ENCODE results near the gene AFAP1L2. TPM values are rescaled to one million over a fixed set of nuclear protein-coding genes. Genes with fewer than 3 reads are reported as not detected.

AFAP1L2 gene
- total RNA-seq, 1 donor from 2014 or later: 4.8 TPM

DNA sequence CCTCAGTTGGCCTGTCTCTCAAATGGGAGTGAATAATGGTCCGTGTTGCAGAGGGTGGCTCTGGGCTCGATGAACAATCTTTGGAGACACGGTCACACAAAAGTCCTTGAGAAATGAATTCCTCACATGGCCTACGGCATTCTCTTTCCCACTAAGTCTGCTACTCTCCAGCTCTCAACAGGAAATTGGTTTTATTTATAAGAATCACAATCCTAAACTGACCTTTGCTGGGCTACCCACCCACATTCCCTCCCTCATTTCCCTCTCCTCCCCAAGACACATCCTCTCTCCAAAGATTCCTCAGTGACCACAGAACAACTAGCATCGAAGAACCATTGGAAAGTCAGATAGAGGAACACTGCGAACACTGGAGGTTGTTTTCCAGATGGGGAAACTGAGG, 4.7 kb downstream of the AFAP1L2 start:
- no peak overlapping the region for H3K9ac ChIP-seq
- H3F3A ChIP-seq (ENCODE audit: low read depth): peaks cover 7% of the 10 kb centered on the region
- no peaks in the 10 kb centered on the region for H3K36me3 ChIP-seq
- no peaks in the 10 kb centered on the region for H3K9me3 ChIP-seq (ENCODE audit: low read depth)
- no peaks in the 10 kb centered on the region for H4K20me1 ChIP-seq (ENCODE audit: low read depth)
- Mint-ChIP-seq H3K27ac (no peak overlapping the region), H3K36me3 (no peaks in the 10 kb centered on the region), H3K4me3 (no peak overlapping the region), H3K27me3 (ENCODE audit: insufficient read depth, low read depth) (peaks cover 16% of the 10 kb centered on the region), H3K4me1 (peaks cover 59% of the 10 kb centered on the region), H3K9me3 (no peaks in the 10 kb centered on the region)
- no peak overlapping the region for H3K4me3 ChIP-seq
- no peak overlapping the region for H3K4me2 ChIP-seq
- no peak overlapping the region for H3K27ac ChIP-seq
- no peak overlapping the region for H2AFZ ChIP-seq (replicated peaks)
- peaks cover 10% of the 10 kb centered on the region for H3K4me1 ChIP-seq
- H3K27me3 ChIP-seq: peaks cover 45% of the 10 kb centered on the region
- H3K79me2 ChIP-seq (ENCODE audit: low read depth): no peaks in the 10 kb centered on the region
- DNase-seq (ENCODE audit: low spot score): no peak
- TF ChIP-seq CTCF (IDR thresholded peaks at IDR 0.05) (no peak), EZH2phosphoT487 (IDR thresholded peaks at IDR 0.05) (no peak), EZH2 (IDR thresholded peaks at IDR 0.05) (no peak)

DNA sequence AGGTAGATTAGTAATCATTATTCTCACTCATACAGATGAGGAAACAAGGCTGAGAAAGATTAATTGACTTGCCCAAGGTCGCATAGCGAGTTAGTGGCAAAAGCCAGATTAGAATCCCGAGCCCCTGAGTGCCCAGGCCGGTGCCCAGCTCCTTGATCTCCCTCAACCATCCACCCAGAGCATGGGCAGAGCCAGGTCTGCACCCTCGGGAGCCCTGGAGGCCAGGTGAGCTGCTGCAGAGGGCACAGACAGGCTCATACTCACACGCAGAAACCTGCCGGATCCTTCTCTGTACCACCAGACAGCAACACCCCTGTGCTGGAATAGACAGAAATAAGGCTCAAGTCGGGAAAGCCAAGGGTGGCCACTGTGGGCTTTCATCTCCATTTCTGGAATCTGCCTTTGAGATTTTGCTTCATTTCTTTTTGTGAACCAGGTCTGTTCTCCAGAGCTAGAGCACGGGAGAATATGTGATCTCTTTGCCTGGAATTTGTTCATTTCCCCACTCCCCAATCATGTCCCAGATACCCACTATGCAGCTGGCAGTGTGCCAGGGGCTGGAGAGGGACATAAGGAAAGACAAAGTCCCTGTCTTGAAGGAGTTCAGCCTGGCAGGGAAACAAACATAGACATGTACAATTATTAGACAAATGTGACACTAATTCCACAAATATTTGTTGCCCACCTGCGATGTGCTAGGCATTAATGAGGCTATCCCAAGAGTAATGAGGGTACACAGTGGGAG, 5.5 kb downstream of the AFAP1L2 start:
- no peak overlapping the region for H3K4me2 ChIP-seq
- peaks cover 14% of the 10 kb centered on the region for H3K27me3 Mint-ChIP-seq (ENCODE audit: insufficient read depth, low read depth)
- peak overlapping the region; percentile 31 for H3K27ac Mint-ChIP-seq

GRCh38 chr10:114397651-114398145, 6.6 kb downstream of the AFAP1L2 start:
- H3K4me1 Mint-ChIP-seq: peaks cover 67% of the 10 kb centered on the region
- H3K27ac ChIP-seq: no peak overlapping the region
- no peak overlapping the region for H3K27ac Mint-ChIP-seq
- no peaks in the 10 kb centered on the region for H3K9me3 ChIP-seq (ENCODE audit: low read depth)
- H3K36me3 Mint-ChIP-seq: no peaks in the 10 kb centered on the region
- peaks cover 16% of the 10 kb centered on the region for H3K4me1 ChIP-seq
- no peak overlapping the region for H3K4me2 ChIP-seq
- no peak overlapping the region for H3K4me3 Mint-ChIP-seq
- TF ChIP-seq EZH2phosphoT487 (IDR thresholded peaks at IDR 0.05) (no peak), EZH2 (IDR thresholded peaks at IDR 0.05) (no peak), CTCF (IDR thresholded peaks at IDR 0.05) (no peak)
- H3K9me3 Mint-ChIP-seq: no peaks in the 10 kb centered on the region
- H3K9ac ChIP-seq: no peak overlapping the region
- H3F3A ChIP-seq (ENCODE audit: low read depth): no peaks in the 10 kb centered on the region
- H2AFZ ChIP-seq (replicated peaks): no peak overlapping the region
- H4K20me1 ChIP-seq (ENCODE audit: low read depth): no peaks in the 10 kb centered on the region
- H3K36me3 ChIP-seq: no peaks in the 10 kb centered on the region
- peaks cover 26% of the 10 kb centered on the region for H3K27me3 ChIP-seq
- no peak for DNase-seq (ENCODE audit: low spot score)
- H3K4me3 ChIP-seq: no peak overlapping the region
- peaks cover 13% of the 10 kb centered on the region for H3K27me3 Mint-ChIP-seq (ENCODE audit: insufficient read depth, low read depth)
- H3K79me2 ChIP-seq (ENCODE audit: low read depth): no peaks in the 10 kb centered on the region

More for the DNA sequence above, 5.5 kb downstream of the AFAP1L2 start:
- Mint-ChIP-seq H3K4me1 (peaks cover 66% of the 10 kb centered on the region), H3K36me3 (no peaks in the 10 kb centered on the region), H3K4me3 (no peak overlapping the region), H3K9me3 (no peaks in the 10 kb centered on the region)
- Histone ChIP-seq H4K20me1 (ENCODE audit: low read depth) (no peaks in the 10 kb centered on the region), H3K4me1 (peaks cover 17% of the 10 kb centered on the region), H3K27me3 (peaks cover 37% of the 10 kb centered on the region), H3F3A (ENCODE audit: low read depth) (peaks cover 6% of the 10 kb centered on the region), H3K9me3 (ENCODE audit: low read depth) (no peaks in the 10 kb centered on the region), H3K27ac (no peak overlapping the region), H3K79me2 (ENCODE audit: low read depth) (no peaks in the 10 kb centered on the region), H3K9ac (no peak overlapping the region), H2AFZ (replicated peaks) (no peak overlapping the region), H3K36me3 (no peaks in the 10 kb centered on the region), H3K4me3 (no peak overlapping the region)
- TF ChIP-seq EZH2phosphoT487 (IDR thresholded peaks at IDR 0.05): no peak
- TF ChIP-seq EZH2 (IDR thresholded peaks at IDR 0.05): no peak
- TF ChIP-seq CTCF (IDR thresholded peaks at IDR 0.05): no peak
- no peak for DNase-seq (ENCODE audit: low spot score)

All from neural progenitor cell (in vitro differentiated cells).